Activated effector memory CD4-positive, alpha-beta T cell treated with Interleukin-2 at 50 U/mL for 16 hours (primary cell): ENCODE measurements around the gene RHBDL1.
A peak's percentile ranks its signal among the peaks of the same experiment; 100 is the strongest.

ENCODE experiments used
- DNase-seq: peaks from one replicate; pipeline ENCODE4 v3.0.0-alpha.2; 2020

RHBDL1 gene

DNA sequence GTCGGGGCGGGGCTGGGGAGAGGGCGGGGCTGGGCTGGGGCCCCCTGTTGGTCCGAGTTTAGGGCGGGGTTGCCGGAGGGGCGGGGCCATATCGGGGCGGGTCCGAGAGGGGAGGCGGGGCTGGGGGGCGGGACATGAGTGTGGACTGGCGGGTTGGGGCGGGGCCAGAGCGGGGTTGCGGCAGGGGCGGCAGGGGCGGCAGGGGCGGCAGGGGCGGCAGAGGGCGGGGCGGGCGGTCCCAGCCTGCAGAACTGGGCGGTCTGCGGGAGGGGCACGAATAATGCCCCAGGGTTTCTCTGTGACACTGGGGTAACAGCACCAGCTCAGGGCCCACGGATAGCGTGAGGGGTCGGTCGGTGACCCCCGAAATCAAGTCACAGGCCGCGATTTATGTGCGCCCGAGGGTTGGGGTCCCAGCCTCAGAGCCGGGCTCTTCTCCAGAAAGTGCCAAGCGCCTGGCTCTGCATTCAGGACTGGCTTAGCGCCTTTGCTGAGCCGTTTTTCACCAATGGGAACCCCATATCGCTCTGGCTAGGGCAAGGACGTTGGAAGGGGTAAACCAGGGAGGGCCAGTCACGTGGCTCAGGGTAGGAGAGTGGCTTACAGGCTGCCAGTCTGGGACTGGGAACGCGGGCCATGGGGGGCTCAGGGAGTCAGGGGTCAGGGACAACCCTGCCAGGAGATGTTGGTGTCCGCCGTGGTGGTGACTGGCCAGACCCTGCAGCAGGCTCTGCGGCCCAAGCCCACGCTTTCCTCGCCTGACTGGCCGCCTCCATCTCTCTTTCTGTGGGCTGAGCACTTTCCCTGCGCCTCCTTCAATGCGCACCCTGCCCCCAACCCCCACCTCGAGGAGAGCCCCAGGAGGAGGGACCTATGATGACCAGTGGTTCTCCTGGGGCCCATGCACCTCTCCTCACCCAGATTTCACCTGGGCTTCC lies 38.1 kb upstream of the RHBDL1 start:
- DNase-seq = peak; percentile 78

DNA sequence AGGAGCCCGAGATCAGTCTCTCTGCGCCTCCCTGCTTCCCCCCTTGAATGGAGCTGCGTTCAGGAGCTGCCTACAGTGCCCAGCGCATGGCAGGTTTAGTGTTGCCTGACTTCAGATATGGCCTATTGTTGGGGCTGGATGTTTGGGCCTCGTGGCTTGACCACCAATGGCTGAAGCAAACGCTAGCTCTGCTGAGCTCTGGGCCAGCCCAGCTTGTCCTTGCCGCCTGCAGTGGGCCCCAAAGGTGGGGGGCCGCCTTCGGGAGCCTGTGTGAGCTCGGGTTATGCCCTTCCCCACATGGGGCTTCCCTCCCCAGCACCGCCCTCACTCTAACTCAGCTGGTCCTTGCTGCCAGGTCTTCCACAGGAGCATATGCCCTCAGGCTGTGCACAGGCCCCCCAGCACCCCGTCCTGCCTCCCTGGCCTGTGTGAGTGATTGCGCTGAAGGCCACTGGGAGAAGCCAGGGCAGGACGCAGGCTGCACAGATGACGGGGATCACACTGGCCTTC lies 37.4 kb upstream of the RHBDL1 start:
- no peak for DNase-seq

- no peak for DNase-seq
Observed at GRCh38 chr16:638836-639235, 36.6 kb upstream of the RHBDL1 start.

DNA sequence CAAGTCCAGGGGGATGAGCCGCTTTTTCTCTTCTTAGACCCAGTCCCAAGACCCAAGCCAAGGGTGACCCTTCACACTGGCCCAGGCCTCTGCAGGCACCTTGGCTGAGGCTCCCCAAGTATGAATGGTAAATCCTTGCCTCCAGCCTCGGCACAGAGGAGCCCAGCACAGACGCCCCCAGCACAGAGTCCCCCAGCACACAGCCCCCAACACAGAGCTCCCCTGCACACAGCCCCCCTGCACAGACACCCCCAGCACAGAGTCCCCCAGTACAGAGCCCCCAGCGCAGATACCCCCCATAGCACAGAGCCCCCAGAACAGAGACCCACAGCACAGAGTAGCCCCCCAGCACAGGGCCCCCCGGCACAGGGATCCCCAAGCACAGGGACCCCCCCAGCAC lies 34.9 kb upstream of the RHBDL1 start:
- no peak for DNase-seq

DNA sequence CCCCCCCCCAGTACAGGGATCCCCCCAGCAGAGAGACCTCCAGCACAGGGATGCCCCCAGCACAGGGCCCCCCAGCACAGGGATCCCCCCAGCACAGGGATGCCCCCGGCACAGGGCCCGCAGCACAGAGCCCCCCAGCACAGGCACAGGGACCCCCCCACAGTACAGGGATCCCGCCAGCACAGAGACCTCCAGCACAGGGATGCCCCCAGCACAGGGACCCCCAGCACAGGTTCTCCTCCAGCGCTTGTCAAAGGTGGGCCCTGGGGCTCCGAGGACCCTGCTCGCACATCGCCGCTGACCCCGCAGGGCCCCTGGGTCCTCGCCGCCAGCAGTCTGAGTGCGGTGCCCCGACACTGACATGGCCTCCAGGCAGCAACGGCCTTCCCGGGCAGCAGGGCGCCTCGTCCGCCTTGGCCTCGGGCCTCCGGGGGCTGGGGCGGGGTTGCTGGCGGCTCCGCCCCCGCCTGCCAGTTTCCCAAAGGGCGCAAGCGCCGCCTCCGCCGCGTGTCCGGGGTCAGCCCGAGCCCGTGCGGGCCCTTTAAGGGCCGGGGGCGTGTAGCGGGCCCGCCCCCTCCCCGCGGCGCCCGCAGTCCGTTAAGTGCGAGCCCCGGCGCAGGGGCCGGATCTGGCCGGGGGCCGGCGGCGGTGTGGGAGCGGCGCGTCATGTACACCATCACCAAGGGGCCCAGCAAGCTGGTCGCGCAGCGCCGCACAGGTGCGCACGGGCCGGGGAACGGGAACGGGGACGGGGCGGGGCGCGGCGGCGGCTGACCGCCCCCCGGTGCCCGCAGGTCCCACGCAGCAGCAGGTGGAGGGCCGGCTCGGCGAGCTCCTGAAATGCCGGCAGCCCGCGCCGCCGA lies 33.9 kb upstream of the RHBDL1 start, which contains the start of gene MCRIP2:
Gene MCRIP2 (plus strand): TSS at position 503 of the 863 bp plus-strand sequence. CDS start 164 bp downstream, at position 667.
- DNase-seq = peak; percentile 49

DNA sequence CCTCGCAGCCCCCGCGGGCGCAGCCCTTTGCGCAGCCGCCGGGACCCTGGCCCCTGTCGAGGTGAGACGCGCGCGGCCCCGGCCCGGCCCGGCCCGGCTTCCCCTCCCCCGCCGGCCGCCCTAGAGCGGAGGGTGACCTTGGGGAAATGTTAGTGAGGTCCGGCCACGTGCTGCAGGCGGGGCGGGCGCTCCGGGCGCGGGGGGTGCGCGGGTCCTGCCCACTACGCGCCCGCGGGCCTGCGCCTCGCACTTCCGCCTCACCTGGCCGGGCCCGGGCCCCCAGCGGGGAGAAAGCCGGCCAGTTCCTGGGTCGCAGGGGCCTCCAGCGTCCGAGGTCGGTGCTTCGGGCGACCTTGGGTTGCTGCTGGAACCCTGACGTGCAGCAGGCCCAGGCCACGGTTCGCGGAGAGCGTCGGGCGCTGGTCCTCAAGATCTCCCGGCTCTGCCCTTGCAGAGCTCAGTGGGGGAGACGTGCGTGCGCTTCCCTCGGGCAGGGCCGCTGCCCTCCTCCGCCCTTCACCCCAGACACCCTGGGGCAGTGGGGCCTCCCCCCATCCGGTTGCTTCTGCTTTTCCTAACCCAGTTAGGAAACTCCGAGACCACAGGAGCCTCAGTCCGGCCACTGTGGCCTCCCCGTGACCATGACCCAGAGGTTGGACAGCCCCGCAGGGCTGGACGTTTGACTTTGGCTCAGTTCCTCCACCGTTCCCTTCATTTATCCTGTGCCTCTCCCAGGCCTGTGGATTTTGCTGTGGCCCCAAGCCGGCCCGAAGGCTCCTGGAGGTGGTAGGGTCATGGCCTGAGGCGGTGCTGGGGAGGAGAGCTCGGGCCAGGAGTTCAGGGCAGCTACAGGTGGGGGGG lies 33.1 kb upstream of the RHBDL1 start:
- no peak for DNase-seq

DNA sequence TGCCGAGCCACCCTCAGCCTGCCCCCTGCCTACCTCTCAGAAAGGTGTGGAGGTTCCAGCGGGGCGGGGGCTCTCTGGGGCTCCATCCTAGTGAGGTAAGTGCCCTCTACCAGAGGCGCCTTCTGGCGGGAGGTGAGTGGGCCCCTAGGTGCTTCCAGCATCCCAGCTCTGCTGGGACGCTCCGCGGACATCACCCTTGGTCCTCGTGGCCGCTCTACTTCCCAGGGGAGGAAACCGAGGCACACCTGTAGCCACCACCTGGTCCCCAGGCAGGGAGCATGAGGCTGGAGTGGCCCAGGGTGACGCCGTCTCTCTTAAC lies 32.5 kb upstream of the RHBDL1 start:
- DNase-seq = no peak

DNA sequence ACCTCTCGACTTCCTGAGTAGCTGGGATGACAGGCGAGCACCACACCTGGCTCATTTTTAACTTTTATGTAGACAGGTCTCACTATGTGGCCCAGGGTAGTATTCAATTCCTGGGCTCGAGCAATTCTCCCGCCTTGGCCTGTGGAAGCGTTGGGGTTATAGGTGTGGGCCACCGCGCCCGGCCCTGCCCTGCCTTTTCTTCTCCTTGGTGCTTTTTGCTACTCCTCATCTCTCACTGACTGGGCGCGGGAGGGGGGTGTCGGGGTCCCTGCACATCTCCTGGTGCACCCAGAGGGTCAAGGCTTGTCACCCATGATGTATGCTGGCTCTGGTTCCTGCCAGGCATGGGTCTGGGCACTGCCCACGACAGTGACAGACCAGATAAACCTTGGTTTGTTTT lies 30.9 kb upstream of the RHBDL1 start:
- no peak for DNase-seq

- DNase-seq = no peak
Observed at GRCh38 chr16:645852-646678, 29.4 kb upstream of the RHBDL1 start.

DNA sequence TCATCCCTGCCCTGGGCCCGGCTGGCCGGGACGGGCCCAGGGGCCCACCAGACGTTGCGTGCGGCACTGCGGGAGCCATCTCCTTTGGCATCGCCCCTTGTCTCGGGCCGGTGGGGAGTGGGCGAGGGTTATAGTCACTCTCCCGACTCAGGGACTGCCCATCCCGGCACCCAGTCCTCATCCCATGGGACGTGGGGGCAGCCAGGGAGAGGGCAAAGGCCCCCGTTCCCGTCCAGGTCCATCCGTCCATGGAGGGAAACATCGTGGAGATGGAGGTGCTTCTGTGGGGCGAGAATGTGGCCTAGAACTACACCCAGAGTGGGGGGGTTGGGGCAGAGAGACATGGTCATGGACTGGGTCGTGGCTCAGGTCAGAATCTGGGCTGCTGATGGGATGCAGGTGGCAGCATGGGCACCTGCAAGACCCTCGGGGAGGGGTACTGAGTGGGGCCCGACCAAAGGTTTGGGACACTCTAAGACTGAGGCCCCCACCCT lies 28.7 kb upstream of the RHBDL1 start:
- DNase-seq = no peak

DNA sequence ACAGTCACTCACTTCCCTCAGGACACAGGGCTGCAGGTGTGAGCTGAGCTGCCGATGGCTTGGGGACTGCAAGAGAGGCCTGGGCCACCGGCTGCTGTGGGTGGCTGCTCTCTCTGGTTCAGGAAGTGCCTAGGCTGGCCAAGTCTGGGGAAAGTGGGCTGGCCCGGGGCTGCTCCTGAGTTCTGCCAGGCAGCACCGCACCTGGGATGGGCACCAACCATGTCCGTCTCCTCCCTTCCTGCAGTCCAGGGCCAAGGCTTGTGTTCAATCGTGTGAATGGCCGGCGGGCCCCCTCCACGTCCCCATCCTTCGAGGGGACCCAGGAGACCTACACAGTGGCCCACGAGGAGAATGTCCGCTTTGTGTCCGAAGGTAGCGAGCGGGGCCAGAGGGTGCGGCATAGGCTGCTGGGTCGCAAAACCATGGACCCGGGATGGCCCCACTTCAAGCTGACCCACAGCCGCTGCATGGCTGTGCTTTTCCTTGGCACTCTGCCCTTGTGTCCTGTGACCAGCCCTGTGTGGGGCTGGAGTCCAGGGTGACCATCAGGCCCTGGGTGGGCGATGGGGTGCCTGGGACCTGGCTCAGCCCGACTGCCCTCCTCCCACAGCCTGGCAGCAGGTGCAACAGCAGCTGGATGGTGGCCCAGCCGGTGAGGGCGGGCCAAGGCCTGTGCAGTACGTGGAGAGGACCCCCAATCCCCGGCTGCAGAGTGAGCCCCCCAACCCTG lies 28.1 kb upstream of the RHBDL1 start:
- no peak for DNase-seq

GRCh38 chr16:648071-648780 lies 27.2 kb upstream of the RHBDL1 start:
- DNase-seq = no peak

DNA sequence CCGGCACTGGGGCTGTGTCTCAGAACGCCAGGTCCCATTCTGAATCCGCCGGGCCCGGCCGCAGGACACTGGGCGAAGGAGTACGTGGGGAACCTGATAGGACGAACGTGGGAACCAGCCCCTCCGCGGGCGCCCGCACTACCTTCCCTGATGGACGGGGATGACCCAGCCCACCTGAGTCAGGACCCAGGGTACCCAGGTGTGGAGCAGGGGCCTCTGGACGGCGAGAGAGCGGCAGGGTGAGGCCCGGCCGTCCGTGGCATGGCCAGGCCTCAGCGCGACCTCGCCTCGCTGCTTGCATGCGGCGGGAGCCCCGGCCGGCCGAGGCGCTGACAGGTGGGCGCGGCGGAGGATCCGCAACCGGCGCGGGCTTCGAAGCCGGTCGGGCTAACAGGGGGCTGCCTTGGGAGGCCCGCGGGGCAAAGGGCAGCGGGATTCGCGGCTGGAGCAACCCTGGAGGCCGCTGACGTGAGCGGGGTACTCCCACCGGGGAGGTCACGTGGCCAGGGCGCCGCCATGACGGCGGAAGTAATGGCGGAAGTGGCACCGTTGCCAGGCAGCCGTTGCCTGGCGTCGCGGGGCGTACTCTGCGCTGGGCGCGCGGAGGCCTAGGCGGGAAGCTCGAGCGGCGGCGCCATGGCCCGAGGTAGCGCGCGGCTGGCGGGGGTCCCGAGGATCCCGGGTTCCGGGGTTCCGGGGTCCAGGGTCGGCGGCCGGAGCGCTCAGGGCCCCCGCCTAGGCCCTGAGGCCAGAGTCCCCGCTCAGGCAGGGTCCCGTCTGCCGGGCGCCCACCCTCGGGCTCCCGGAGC lies 26.5 kb upstream of the RHBDL1 start, which contains the start of gene WDR90:
Gene WDR90 (plus strand): TSS at position 585 of the 809 bp plus-strand sequence. CDS start 52 bp downstream, at position 637.
- DNase-seq = peak; percentile 89

DNA sequence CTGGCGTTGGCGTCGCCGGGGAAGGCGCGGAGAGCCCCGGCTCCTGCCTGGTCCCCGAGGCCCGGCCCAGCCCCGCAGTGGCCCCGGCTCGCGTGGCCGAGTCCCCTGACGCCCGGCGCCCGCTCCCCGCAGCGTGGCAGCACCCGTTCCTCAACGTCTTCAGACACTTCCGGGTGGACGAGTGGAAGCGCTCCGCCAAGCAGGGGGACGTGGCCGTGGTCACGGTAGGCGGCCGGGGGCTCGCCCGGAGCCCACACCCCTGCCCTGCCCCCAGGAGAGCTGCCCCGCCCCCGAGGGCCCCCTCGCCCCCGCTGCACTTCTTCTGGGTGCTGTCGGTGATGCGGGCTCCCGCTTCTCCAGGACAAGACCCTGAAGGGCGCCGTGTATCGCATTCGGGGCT lies 25.8 kb upstream of the RHBDL1 start:
- no peak for DNase-seq

DNA sequence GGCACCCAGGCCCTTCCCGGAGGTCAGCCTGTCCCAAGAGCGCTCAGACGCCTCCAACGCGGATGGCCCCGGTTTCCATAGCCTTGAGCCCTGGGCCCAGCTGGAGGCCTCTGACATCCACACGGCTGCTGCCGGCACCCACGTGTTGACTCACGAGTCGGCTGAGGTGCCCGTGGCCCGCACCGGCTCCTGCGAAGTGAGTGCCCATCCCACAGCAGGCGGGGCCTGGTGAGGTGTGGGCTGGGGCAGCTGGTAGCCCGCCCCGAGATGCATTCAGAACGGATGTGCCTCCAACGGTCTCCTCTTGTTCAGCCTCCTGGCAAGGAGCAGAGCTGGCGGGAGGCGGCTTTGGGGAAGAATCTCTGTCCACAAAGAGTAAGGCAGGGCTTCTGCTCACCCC lies 23.6 kb upstream of the RHBDL1 start:
- DNase-seq = no peak

GRCh38 chr16:652454-653305 lies 22.8 kb upstream of the RHBDL1 start:
- no peak for DNase-seq

DNA sequence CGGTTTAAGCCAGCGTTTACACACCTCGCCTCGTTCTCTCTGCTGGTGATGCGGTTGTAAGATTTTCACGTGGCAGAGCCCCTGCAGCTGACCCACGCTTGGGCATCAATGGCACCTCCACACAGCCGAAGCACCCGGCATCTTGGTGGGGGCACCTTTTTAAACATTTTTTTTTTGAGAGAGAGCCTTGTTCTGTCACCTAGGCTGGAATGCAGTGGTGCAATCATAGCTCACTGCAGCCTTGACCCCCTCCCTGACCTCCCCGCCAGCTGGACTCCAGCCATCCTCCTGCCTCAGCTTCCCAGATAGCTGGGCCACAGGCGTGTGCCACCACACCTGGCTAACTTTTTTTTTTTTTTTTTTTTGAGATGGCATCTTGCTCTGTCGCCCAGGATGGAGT lies 21.4 kb upstream of the RHBDL1 start:
- DNase-seq = no peak

DNA sequence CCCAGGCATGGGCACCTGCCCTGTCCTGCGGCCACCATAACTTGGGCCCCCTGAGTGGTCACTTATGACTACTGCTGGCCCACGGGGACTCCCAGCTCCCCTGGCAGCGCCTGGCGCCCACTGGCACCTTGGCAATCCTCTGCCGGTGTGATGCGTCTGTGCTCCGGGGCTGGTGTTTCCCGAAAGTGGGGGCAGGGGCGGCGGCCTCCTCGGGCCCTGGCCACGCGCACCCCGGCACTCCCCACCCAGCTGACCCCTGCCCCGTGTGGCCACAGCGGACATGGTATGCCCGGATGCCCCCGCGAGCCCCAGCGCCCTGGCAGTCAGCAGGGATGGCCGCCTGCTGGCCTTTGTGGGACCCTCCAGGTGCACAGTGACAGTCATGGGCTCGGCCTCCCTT lies 18.0 kb upstream of the RHBDL1 start:
- DNase-seq = no peak
